Peyer's patch (tissue), 4 donors: ENCODE measurements around the gene RSAD2. TPM values are rescaled to one million over a fixed set of nuclear protein-coding genes. Genes with fewer than 3 reads are reported as not detected.

Experiments
- DNase-seq, 3 donors: peaks; one replicate each; pipeline ENCODE4 v3.0.0-alpha.2; 2017 to 2019
- H3K27ac ChIP-seq, 4 donors: fragments of 200-600 bp; sonication (generic); one replicate each; pipeline ENCODE4 v1.5.1; 2016 to 2019
- H3K27me3 ChIP-seq, 2 donors: fragments of 200-600 bp; sonication (generic); one replicate each; pipeline ENCODE4 v1.5.1; 2019
- H3K36me3 ChIP-seq, 3 donors: fragments of 200-600 bp; sonication (generic); one replicate each; pipeline ENCODE4 v1.5.1; 2016 to 2019
- H3K4me1 ChIP-seq, 4 donors: fragments of 200-600 bp; sonication (generic); one replicate each; pipeline ENCODE4 v1.5.1; 2016 to 2019
- H3K4me3 ChIP-seq, 4 donors: fragments of 200-600 bp; sonication (generic); 1 replicate in 3 of 4; 2 replicates in 1 of 4; pipeline ENCODE4 v1.5.1; 2016 to 2019; ENCODE audit warnings: mild to moderate bottlenecking in 1 of 4
- H3K9me3 ChIP-seq, 4 donors: fragments of 200-600 bp; sonication (generic); one replicate each; pipeline ENCODE4 v1.5.1; 2016 to 2019; ENCODE audit warnings: mild to moderate bottlenecking in 1 of 4
- CTCF ChIP-seq, 6 experiments: fragments of 450-650 bp in 4 of 6; fragments of 200-600 bp in 2 of 6; sonication (generic) in 1 of 6; IDR thresholded peaks; one replicate each; pipeline ENCODE4 v1.5.1; 2017 to 2019; ENCODE audit warnings: antibody characterized with exemption in 6 of 6, mild to moderate bottlenecking in 3 of 6, moderate library complexity in 1 of 6
- POLR2A ChIP-seq, 2 donors: fragments of 450-650 bp; IDR thresholded peaks; one replicate each; pipeline ENCODE4 v1.5.1; 2017; ENCODE audit warnings: antibody characterized with exemption in 2 of 2, mild to moderate bottlenecking in 2 of 2, moderate library complexity in 2 of 2
- total RNA-seq, 4 donors: library from RNA; depleted of rRNA; stranded (reverse); fragments of >200 nt; gene quantifications; one replicate each; pipeline ENCODE4 v1.1.0, GENCODE V29; 2016

The RSAD2 gene
- total RNA-seq, 4 donors from 2014 or later: 1.2 to 5.8 (median 2.2) TPM

- no peak for TF ChIP-seq POLR2A (IDR thresholded peaks at IDR 0.05)
- no peak for TF ChIP-seq CTCF (IDR thresholded peaks at IDR 0.05)
- Histone ChIP-seq H3K36me3 (no peaks in the 10 kb centered on the region), H3K27ac (no peak overlapping the region), H3K4me3 (no peak overlapping the region), H3K9me3 (peaks cover 0 to 3% (median 0%) of the 10 kb centered on the region in 4 donors), H3K27me3 (no peaks in the 10 kb centered on the region), H3K4me1 (peaks cover 0 to 10% (median 6%) of the 10 kb centered on the region in 4 donors)
- DNase-seq: no peak
Observed at GRCh38 chr2:6914828-6915227, 37.3 kb downstream of the RSAD2 start.

- Histone ChIP-seq H3K27me3 (no peaks in the 10 kb centered on the region), H3K36me3 (no peaks in the 10 kb centered on the region), H3K4me3 (no peak overlapping the region), H3K27ac (no peak overlapping the region), H3K9me3 (peaks cover 0 to 3% (median 0%) of the 10 kb centered on the region in 4 donors), H3K4me1 (peaks cover 0 to 10% (median 3%) of the 10 kb centered on the region in 4 donors)
- TF ChIP-seq CTCF (IDR thresholded peaks at IDR 0.05): no peak
- TF ChIP-seq POLR2A (IDR thresholded peaks at IDR 0.05): no peak
- no peak for DNase-seq
Observed at GRCh38 chr2:6915399-6915798, 37.8 kb downstream of the RSAD2 start.

- DNase-seq: no peak
- no peaks in the 10 kb centered on the region for H3K36me3 ChIP-seq
- H3K27me3 ChIP-seq: no peaks in the 10 kb centered on the region
- TF ChIP-seq POLR2A (IDR thresholded peaks at IDR 0.05): no peak
- peaks cover 0 to 10% (median 0%) of the 10 kb centered on the region in 4 donors for H3K4me1 ChIP-seq
- H3K27ac ChIP-seq: no peak overlapping the region
- H3K9me3 ChIP-seq: peaks cover 0 to 3% (median 0%) of the 10 kb centered on the region in 4 donors
- H3K4me3 ChIP-seq: no peak overlapping the region
Observed at GRCh38 chr2:6916224-6916623, 38.6 kb downstream of the RSAD2 start.

GRCh38 chr2:6916736-6917070 is 39.1 kb downstream of the RSAD2 start:
- TF ChIP-seq POLR2A (IDR thresholded peaks at IDR 0.05): no peak
- no peak for TF ChIP-seq CTCF (IDR thresholded peaks at IDR 0.05)
- DNase-seq: no peak
- H3K36me3 ChIP-seq: no peaks in the 10 kb centered on the region
- H3K27me3 ChIP-seq: no peaks in the 10 kb centered on the region
- H3K27ac ChIP-seq: peak overlapping the region in 2 of 4 donors; percentile 72 to 76
- peaks cover 0 to 10% (median 0%) of the 10 kb centered on the region in 4 donors for H3K4me1 ChIP-seq
- peak overlapping the region in 3 of 4 donors; percentile 24 to 95 (median 88) for H3K4me3 ChIP-seq
- peaks cover 0 to 3% (median 0%) of the 10 kb centered on the region in 4 donors for H3K9me3 ChIP-seq

GRCh38 chr2:6917071-6917760 is 39.6 kb downstream of the RSAD2 start, which contains the start of gene RNF144A:
Gene RNF144A, plus strand, starts transcription at chr2:6917412. Its CDS starts 79,515 bp downstream, at chr2:6996927.
- peak within 1 kb of the TSS; percentile 58 to 76 (median 71) for H3K27ac ChIP-seq
- peak within 1 kb of the TSS; percentile 60 to 95 (median 78) for H3K4me3 ChIP-seq
- H3K36me3 ChIP-seq: no peaks in the 10 kb centered on the region
- TF ChIP-seq CTCF (IDR thresholded peaks at IDR 0.05) (peak in 5 of 6 experiments; percentile 23 to 61 (median 51)), POLR2A (IDR thresholded peaks at IDR 0.05) (peak in 1 of 2 donors; percentile 42)
- peaks cover 0 to 10% (median 0%) of the 10 kb centered on the region in 4 donors for H3K4me1 ChIP-seq
- peaks cover 0 to 3% (median 0%) of the 10 kb centered on the region in 4 donors for H3K9me3 ChIP-seq
- DNase-seq: peak; percentile 46 to 82 (median 78)
- no peaks in the 10 kb centered on the region for H3K27me3 ChIP-seq

- peaks cover 0 to 10% (median 0%) of the 10 kb centered on the region in 4 donors for H3K4me1 ChIP-seq
- H3K9me3 ChIP-seq: peaks cover 0 to 3% (median 0%) of the 10 kb centered on the region in 4 donors
- no peaks in the 10 kb centered on the region for H3K27me3 ChIP-seq
- peak overlapping the region; percentile 60 to 95 (median 78) for H3K4me3 ChIP-seq
- no peak for TF ChIP-seq POLR2A (IDR thresholded peaks at IDR 0.05)
- no peak for TF ChIP-seq CTCF (IDR thresholded peaks at IDR 0.05)
- DNase-seq: no peak
- peak overlapping the region; percentile 58 to 76 (median 71) for H3K27ac ChIP-seq
- no peaks in the 10 kb centered on the region for H3K36me3 ChIP-seq
Observed at GRCh38 chr2:6917761-6918421, 40.3 kb downstream of the RSAD2 start.
